Sigmoid colon (tissue), 7 donors: ENCODE measurements around the gene AP3B2. TPM values are rescaled to one million over a fixed set of nuclear protein-coding genes. Genes with fewer than 3 reads are reported as not detected.

Experiments
- DNase-seq: peaks from one replicate; pipeline ENCODE4 v3.0.0-alpha.2; 2019
- H3K27ac ChIP-seq, 4 donors: fragments of 200-600 bp; sonication (generic); one replicate each; pipeline ENCODE4 v1.5.1; 2016 to 2019; ENCODE audit warnings: mild to moderate bottlenecking in 1 of 4
- H3K27me3 ChIP-seq, 3 donors: fragments of 200-600 bp; sonication (generic); one replicate each; pipeline ENCODE4 v1.5.1; 2019; ENCODE audit warnings: mild to moderate bottlenecking in 1 of 3
- H3K36me3 ChIP-seq, 4 donors: fragments of 200-600 bp; sonication (generic); one replicate each; pipeline ENCODE4 v1.5.1; 2016 to 2019
- H3K4me1 ChIP-seq, 4 donors: fragments of 200-600 bp; sonication (generic); one replicate each; pipeline ENCODE4 v1.5.1; 2017 to 2019
- H3K4me3 ChIP-seq, 4 donors: fragments of 200-600 bp; sonication (generic); one replicate each; pipeline ENCODE4 v1.5.1; 2017 to 2019; ENCODE audit warnings: mild to moderate bottlenecking in 2 of 4, moderate library complexity in 1 of 4
- H3K9me3 ChIP-seq, 4 donors: fragments of 200-600 bp in 3 of 4; sonication (generic) in 3 of 4; one replicate each; pipeline versions ENCODE4 v1.5.1 to v1.6.1; 2013 to 2019
- EP300 ChIP-seq, 4 donors: sonication (generic); formaldehyde crosslinking; IDR thresholded peaks; one replicate each; pipeline ENCODE4 v1.6.1; 2017; ENCODE audit warnings: antibody characterized with exemption in 4 of 4
- POLR2A ChIP-seq, 2 donors: fragments of 450-650 bp; IDR thresholded peaks; one replicate each; pipeline ENCODE4 v1.6.1; 2016; ENCODE audit warnings: antibody characterized with exemption in 2 of 2, mild to moderate bottlenecking in 2 of 2, moderate library complexity in 2 of 2
- POLR2AphosphoS5 ChIP-seq, 4 donors: sonication (generic); formaldehyde crosslinking; IDR thresholded peaks; one replicate each; pipeline ENCODE4 v1.6.1; 2017; ENCODE audit warnings: antibody characterized with exemption in 4 of 4
- WGBS, 2 donors: extraction: QIAGEN DNeasy Blood & Tissue Kit; methylation state at CpG; one replicate each; pipeline ENCODE4 v1.1.7; 2013; 5-methylcytosine and 5-hydroxymethylcytosine counted together
- intact Hi-C: fragments of 100-400 bp; cut with DNase I; formaldehyde crosslinking; loops from one replicate; pipeline ENCODE4 v1.15.1; 2023
- polyA plus RNA-seq, 3 donors: library from polyadenylated mRNA; stranded (reverse); fragments of 200-250 nt; gene quantifications; one replicate each; pipeline ENCODE4 v1.2.3, GENCODE V29; 2013
- total RNA-seq, 4 donors: library from RNA; depleted of rRNA; stranded (reverse); fragments of >200 nt; gene quantifications; one replicate each; pipeline ENCODE4 v1.1.0, GENCODE V29; 2016
- TF ChIP-seq, protein P1 (sequence below), 4 experiments: fragments of 450-650 bp in 3 of 4; fragments of 200-600 bp in 1 of 4; IDR thresholded peaks; one replicate each; pipeline ENCODE4 v1.5.1; 2016 to 2019; ENCODE audit warnings: antibody characterized with exemption in 4 of 4, mild to moderate bottlenecking in 3 of 4, moderate library complexity in 2 of 4
- donor health status: healthy with polysubstance abuse.
- donor health status: Bipolar disorder and iron deficiency.
- donor health status: healthy.

The AP3B2 gene
- total and polyA plus RNA-seq, 7 donors = 0.60 to 9.3 (median 1.9) TPM; not detected in 1

- no peaks in the 10 kb centered on the region for H3K9me3 ChIP-seq
- H3K27me3 ChIP-seq = no peaks in the 10 kb centered on the region
- no peak for DNase-seq
- intact Hi-C loops = no loop called here
- H3K4me1 ChIP-seq = peaks cover 0 to 21% (median 20%) of the 10 kb centered on the region in 4 donors
- no peak overlapping the region for H3K4me3 ChIP-seq
- peaks cover 0 to 15% (median 0%) of the 10 kb centered on the region in 4 donors for H3K36me3 ChIP-seq
- TF ChIP-seq POLR2AphosphoS5 (IDR thresholded peaks at IDR 0.05) = no peak
- no peak for TF ChIP-seq EP300 (IDR thresholded peaks at IDR 0.05)
- no peak for TF ChIP-seq POLR2A (IDR thresholded peaks at IDR 0.05)
- TF ChIP-seq, protein P1, sequence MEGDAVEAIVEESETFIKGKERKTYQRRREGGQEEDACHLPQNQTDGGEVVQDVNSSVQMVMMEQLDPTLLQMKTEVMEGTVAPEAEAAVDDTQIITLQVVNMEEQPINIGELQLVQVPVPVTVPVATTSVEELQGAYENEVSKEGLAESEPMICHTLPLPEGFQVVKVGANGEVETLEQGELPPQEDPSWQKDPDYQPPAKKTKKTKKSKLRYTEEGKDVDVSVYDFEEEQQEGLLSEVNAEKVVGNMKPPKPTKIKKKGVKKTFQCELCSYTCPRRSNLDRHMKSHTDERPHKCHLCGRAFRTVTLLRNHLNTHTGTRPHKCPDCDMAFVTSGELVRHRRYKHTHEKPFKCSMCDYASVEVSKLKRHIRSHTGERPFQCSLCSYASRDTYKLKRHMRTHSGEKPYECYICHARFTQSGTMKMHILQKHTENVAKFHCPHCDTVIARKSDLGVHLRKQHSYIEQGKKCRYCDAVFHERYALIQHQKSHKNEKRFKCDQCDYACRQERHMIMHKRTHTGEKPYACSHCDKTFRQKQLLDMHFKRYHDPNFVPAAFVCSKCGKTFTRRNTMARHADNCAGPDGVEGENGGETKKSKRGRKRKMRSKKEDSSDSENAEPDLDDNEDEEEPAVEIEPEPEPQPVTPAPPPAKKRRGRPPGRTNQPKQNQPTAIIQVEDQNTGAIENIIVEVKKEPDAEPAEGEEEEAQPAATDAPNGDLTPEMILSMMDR (IDR thresholded peaks at IDR 0.05) = no peak
- H3K27ac ChIP-seq = no peak overlapping the region
Measured at GRCh38 chr15:82748315-82748714, 38.6 kb upstream of the AP3B2 start.

GRCh38 chr15:82743810-82744209 is 34.1 kb upstream of the AP3B2 start:
- H3K36me3 ChIP-seq = no peaks in the 10 kb centered on the region
- H3K9me3 ChIP-seq = no peaks in the 10 kb centered on the region
- 94 to 98% methylated on average over 1 of the region's 1 CpG for WGBS, 2 donors
- no peak for DNase-seq
- H3K4me1 ChIP-seq = no peaks in the 10 kb centered on the region
- no peak overlapping the region for H3K27ac ChIP-seq
- no peak overlapping the region for H3K4me3 ChIP-seq
- intact Hi-C loops = no loop called here
- TF ChIP-seq, protein P1 (IDR thresholded peaks at IDR 0.05) = no peak
- TF ChIP-seq POLR2A (IDR thresholded peaks at IDR 0.05) (no peak), EP300 (IDR thresholded peaks at IDR 0.05) (no peak), POLR2AphosphoS5 (IDR thresholded peaks at IDR 0.05) (no peak)
- no peaks in the 10 kb centered on the region for H3K27me3 ChIP-seq

GRCh38 chr15:82742134-82742533 is 32.5 kb upstream of the AP3B2 start:
- Histone ChIP-seq H3K27me3 (no peaks in the 10 kb centered on the region), H3K27ac (no peak overlapping the region), H3K4me3 (no peak overlapping the region), H3K36me3 (peaks cover 0 to 3% (median 0%) of the 10 kb centered on the region in 4 donors), H3K4me1 (no peaks in the 10 kb centered on the region), H3K9me3 (no peaks in the 10 kb centered on the region)
- TF ChIP-seq POLR2AphosphoS5 (IDR thresholded peaks at IDR 0.05) (no peak), EP300 (IDR thresholded peaks at IDR 0.05) (no peak), POLR2A (IDR thresholded peaks at IDR 0.05) (no peak)
- TF ChIP-seq, protein P1 (IDR thresholded peaks at IDR 0.05) = no peak
- WGBS, 2 donors = 92 to 95% methylated on average over 3 of the region's 3 CpGs
- DNase-seq = no peak
- intact Hi-C loops = no loop called here

GRCh38 chr15:82739086-82739485 is 29.4 kb upstream of the AP3B2 start:
- intact Hi-C loops = no loop called here
- Histone ChIP-seq H3K27ac (no peak overlapping the region), H3K36me3 (peaks cover 0 to 7% (median 0%) of the 10 kb centered on the region in 4 donors), H3K9me3 (no peaks in the 10 kb centered on the region), H3K4me1 (no peaks in the 10 kb centered on the region), H3K27me3 (no peaks in the 10 kb centered on the region), H3K4me3 (no peak overlapping the region)
- 70 to 79% methylated on average over 2 of the region's 2 CpGs for WGBS, 2 donors
- no peak for DNase-seq
- TF ChIP-seq POLR2A (IDR thresholded peaks at IDR 0.05) = no peak
- no peak for TF ChIP-seq EP300 (IDR thresholded peaks at IDR 0.05)
- TF ChIP-seq POLR2AphosphoS5 (IDR thresholded peaks at IDR 0.05) = no peak
- TF ChIP-seq, protein P1 (IDR thresholded peaks at IDR 0.05) = no peak

- TF ChIP-seq POLR2A (IDR thresholded peaks at IDR 0.05) (no peak), POLR2AphosphoS5 (IDR thresholded peaks at IDR 0.05) (no peak), EP300 (IDR thresholded peaks at IDR 0.05) (no peak)
- TF ChIP-seq, protein P1 (IDR thresholded peaks at IDR 0.05) = no peak
- Histone ChIP-seq H3K4me3 (no peak overlapping the region), H3K27me3 (no peaks in the 10 kb centered on the region), H3K9me3 (no peaks in the 10 kb centered on the region), H3K4me1 (no peaks in the 10 kb centered on the region), H3K36me3 (peaks cover 0 to 7% (median 0%) of the 10 kb centered on the region in 4 donors), H3K27ac (no peak overlapping the region)
- 65 to 85% methylated on average over 2 of the region's 2 CpGs for WGBS, 2 donors
- no peak for DNase-seq
- intact Hi-C loops = no loop called here
Measured at GRCh38 chr15:82737975-82738374, 28.3 kb upstream of the AP3B2 start.
